B cell (primary cell): ENCODE results near the gene TBC1D21. TPM values are rescaled to one million over a fixed set of nuclear protein-coding genes. Genes with fewer than 3 reads are reported as not detected.

ENCODE experiments used
- ATAC-seq: fragments of 200-7000 bp; cut with Tn5 transposase; one replicate; pipeline ENCODE4 v1.10.0; 2021; ENCODE audit warnings: low read depth, mild to moderate bottlenecking, moderate number of reproducible peaks, moderate library complexity
- CTCF ChIA-PET: fragments of 350-600 bp; sonication (Branson Sonifier 250); formaldehyde crosslinking; loops from one replicate; lab custom pipeline; 2021; ENCODE audit warnings: antibody characterized with exemption, inconsistent platforms; lab: Charles Lee
- POLR2A ChIA-PET: fragments of 350-600 bp; sonication (Branson Sonifier 250); formaldehyde crosslinking; loops from one replicate; lab custom pipeline; 2021; ENCODE audit warnings: antibody characterized with exemption; lab: Charles Lee
- DNase-seq: peaks from one replicate; pipeline ENCODE4 v3.0.0; 2013
- H2AFZ ChIP-seq: 2 replicates; pipeline ENCODE4 v1.6.1; 2012; ENCODE audit warnings: mild to moderate bottlenecking, low read depth, low read length; ENCODE audit not compliant: insufficient read depth, poor library complexity, severe bottlenecking
- H3K27ac ChIP-seq, 2 donors: 1 replicate in 1 of 2; 2 replicates in 1 of 2; pipeline ENCODE4 v1.5.1; 2012 to 2013; ENCODE audit warnings: low read length in 2 of 2, mild to moderate bottlenecking in 2 of 2, moderate library complexity in 1 of 2
- H3K27me3 ChIP-seq, 4 experiments: fragments of 200-600 bp in 1 of 4; sonication (generic) in 1 of 4; replicated peaks in 1 of 4; 1 replicate in 2 of 4; 2 replicates in 2 of 4; pipeline versions ENCODE4 v1.6.1 to v1.7.0; 2013 to 2016; ENCODE audit warnings: low read length in 3 of 4, mild to moderate bottlenecking in 2 of 4, mixed read lengths in 1 of 4, moderate library complexity in 1 of 4; ENCODE audit not compliant: insufficient read depth in 4 of 4, control insufficient read depth in 3 of 4; ENCODE audit errors: control extremely low read depth in 1 of 4
- H3K36me3 ChIP-seq, 2 experiments: replicated peaks in 1 of 2; 1 replicate in 1 of 2; 2 replicates in 1 of 2; pipeline versions ENCODE4 v1.6.1 to v1.7.1; 2013; ENCODE audit warnings: low read length in 1 of 2; ENCODE audit not compliant: insufficient read depth in 2 of 2, control insufficient read depth in 1 of 2; ENCODE audit errors: control extremely low read depth in 1 of 2, extremely low read depth in 1 of 2
- H3K4me1 ChIP-seq, 2 donors: fragments of 200-600 bp in 1 of 2; sonication (generic) in 1 of 2; 1 replicate in 1 of 2; 2 replicates in 1 of 2; pipeline versions ENCODE4 v1.5.1 to v1.6.1; 2013 to 2017; ENCODE audit warnings: low read length in 2 of 2; ENCODE audit not compliant: control insufficient read depth in 2 of 2, insufficient read depth in 2 of 2
- H3K4me2 ChIP-seq: replicated peaks from 2 replicates; pipeline ENCODE3; 2012; ENCODE audit warnings: mild to moderate bottlenecking, low read depth, low read length; ENCODE audit not compliant: poor library complexity, severe bottlenecking
- H3K4me3 ChIP-seq, 5 experiments: fragments of 200-600 bp in 1 of 5; sonication (generic) in 1 of 5; 1 replicate in 3 of 5; 2 replicates in 2 of 5; pipeline versions ENCODE4 v1.5.1 to v1.7.0; 2011 to 2016; ENCODE audit warnings: low read length in 4 of 5, mild to moderate bottlenecking in 4 of 5, low read depth in 2 of 5, control low read depth in 1 of 5, moderate library complexity in 1 of 5; ENCODE audit not compliant: insufficient read depth in 1 of 5; ENCODE audit errors: control extremely low read depth in 1 of 5, extremely low read depth in 1 of 5
- H3K79me2 ChIP-seq: fragments of 200-600 bp; sonication (generic); one replicate; pipeline ENCODE4 v1.6.0; 2016; ENCODE audit warnings: low read length; ENCODE audit not compliant: control insufficient read depth, insufficient read depth
- H3K9ac ChIP-seq: fragments of 200-600 bp; sonication (generic); 2 replicates; pipeline ENCODE4 v1.6.1; 2017; ENCODE audit warnings: mild to moderate bottlenecking, low read length, moderate library complexity
- H3K9me3 ChIP-seq, 3 donors: one replicate each; pipeline versions ENCODE4 v1.6.1 to v1.7.1; 2013; ENCODE audit warnings: low read length in 2 of 3; ENCODE audit not compliant: control insufficient read depth in 2 of 3, insufficient read depth in 1 of 3; ENCODE audit errors: control extremely low read depth in 1 of 3
- H4K20me1 ChIP-seq: 2 replicates; pipeline ENCODE4 v1.6.0; 2012; ENCODE audit warnings: mild to moderate bottlenecking, low read length; ENCODE audit not compliant: insufficient read depth, control insufficient read depth, poor library complexity, severe bottlenecking
- H3K27ac Mint-ChIP-seq: one replicate; pipeline ENCODE4 v1.8.0; 2021; ENCODE audit warnings: mixed read lengths
- H3K27me3 Mint-ChIP-seq: one replicate; pipeline ENCODE4 v1.8.0; 2021; ENCODE audit warnings: mixed read lengths
- H3K4me1 Mint-ChIP-seq: one replicate; pipeline ENCODE4 v1.8.0; 2021; ENCODE audit warnings: mixed read lengths
- H3K4me3 Mint-ChIP-seq: one replicate; pipeline ENCODE4 v1.8.0; 2021; ENCODE audit warnings: mixed read lengths
- H3K9me3 Mint-ChIP-seq: one replicate; pipeline ENCODE4 v1.8.0; 2022; ENCODE audit warnings: mixed read lengths; ENCODE audit not compliant: insufficient read depth
- CTCF ChIP-seq: fragments of 200-600 bp; IDR thresholded peaks from one replicate; pipeline ENCODE4 v1.8.0; 2022; ENCODE audit warnings: antibody characterized with exemption, mild to moderate bottlenecking
- EZH2 ChIP-seq: IDR thresholded peaks from 2 replicates; pipeline ENCODE4 v1.6.1; 2012; ENCODE audit warnings: borderline replicate concordance, low read depth, mild to moderate bottlenecking, moderate library complexity, low read length; ENCODE audit not compliant: insufficient read depth, poor library complexity, severe bottlenecking
- WGBS: methylation state at CpG from one replicate; pipeline ENCODE4 v1.1.5; 2013; ENCODE audit warnings: missing lambda C conversion rate; ENCODE audit not compliant: insufficient coverage; 5-methylcytosine and 5-hydroxymethylcytosine counted together
- intact Hi-C: fragments of 100-400 bp; cut with micrococcal nuclease; formaldehyde crosslinking; loops from one replicate; pipeline ENCODE4 v1.10.0; 2022
- polyA plus RNA-seq: library from polyadenylated mRNA; depleted of rRNA; stranded (reverse); fragments of >200 nt; gene quantifications from 2 replicates; pipeline ENCODE4 v1.2.3, GENCODE V29; 2012
- total RNA-seq, 2 donors: library from RNA; stranded (reverse); fragments of 120-200 nt in 1 of 2; gene quantifications; 1 replicate in 1 of 2; 2 replicates in 1 of 2; pipeline versions ENCODE4 v1.2.3 to v1.2.4, GENCODE V29; 2013 to 2022

The TBC1D21 gene
- total and polyA plus RNA-seq, 2 donors (not counting 1 experiment from before 2014, with no cell fraction given) = not detected

GRCh38 chr15:73839699-73840377 lies 33.5 kb upstream of the TBC1D21 start:
- 91% methylated on average over 7 of the region's 8 CpGs for WGBS
- intact Hi-C loops = no loop called here
- Histone ChIP-seq H3K4me3 (no peak overlapping the region), H4K20me1 (no peaks in the 10 kb centered on the region), H2AFZ (no peak overlapping the region), H3K9ac (no peak overlapping the region), H3K4me2 (no peak overlapping the region), H3K9me3 (no peaks in the 10 kb centered on the region), H3K4me1 (no peaks in the 10 kb centered on the region), H3K79me2 (no peaks in the 10 kb centered on the region), H3K27ac (no peak overlapping the region), H3K36me3 (no peaks in the 10 kb centered on the region), H3K27me3 (peaks cover 0 to 3% (median 0%) of the 10 kb centered on the region in 4 experiments)
- TF ChIP-seq CTCF = no peak
- no peak for TF ChIP-seq EZH2
- Mint-ChIP-seq H3K9me3 (peaks cover 4% of the 10 kb centered on the region), H3K27me3 (peaks cover 26% of the 10 kb centered on the region), H3K4me1 (no peaks in the 10 kb centered on the region), H3K27ac (no peak overlapping the region), H3K4me3 (no peak overlapping the region)
- CTCF ChIA-PET = no interaction called here
- DNase-seq (no peak), ATAC-seq (no peak)
- POLR2A ChIA-PET = no interaction called here

- H3K9ac ChIP-seq = no peak overlapping the region
- 70% methylated on average over 7 of the region's 8 CpGs for WGBS
Measured at GRCh38 chr15:73840771-73841170, 32.6 kb upstream of the TBC1D21 start.

More at GRCh38 chr15:73840771-73841170, 32.6 kb upstream of the TBC1D21 start:
- Histone ChIP-seq H3K27ac (no peak overlapping the region), H3K79me2 (no peaks in the 10 kb centered on the region), H2AFZ (no peak overlapping the region), H3K36me3 (no peaks in the 10 kb centered on the region), H3K9me3 (no peaks in the 10 kb centered on the region), H3K4me1 (no peaks in the 10 kb centered on the region), H3K4me3 (no peak overlapping the region), H3K4me2 (no peak overlapping the region), H4K20me1 (no peaks in the 10 kb centered on the region), H3K27me3 (peaks cover 0 to 3% (median 0%) of the 10 kb centered on the region in 4 experiments)
- TF ChIP-seq EZH2 = no peak
- TF ChIP-seq CTCF = no peak
- Mint-ChIP-seq H3K27me3 (peaks cover 21% of the 10 kb centered on the region), H3K4me1 (no peaks in the 10 kb centered on the region), H3K9me3 (peaks cover 4% of the 10 kb centered on the region), H3K27ac (no peak overlapping the region), H3K4me3 (no peak overlapping the region)
- ATAC-seq = no peak
- ChIA-PET CTCF (no interaction called here), POLR2A (no interaction called here)
- DNase-seq = no peak
- intact Hi-C loops = no loop called here
